ENCODE data around the gene ABHD16A.
A peak's percentile ranks its signal among the peaks of the same experiment; 100 is the strongest.

Gene ABHD16A

DNA sequence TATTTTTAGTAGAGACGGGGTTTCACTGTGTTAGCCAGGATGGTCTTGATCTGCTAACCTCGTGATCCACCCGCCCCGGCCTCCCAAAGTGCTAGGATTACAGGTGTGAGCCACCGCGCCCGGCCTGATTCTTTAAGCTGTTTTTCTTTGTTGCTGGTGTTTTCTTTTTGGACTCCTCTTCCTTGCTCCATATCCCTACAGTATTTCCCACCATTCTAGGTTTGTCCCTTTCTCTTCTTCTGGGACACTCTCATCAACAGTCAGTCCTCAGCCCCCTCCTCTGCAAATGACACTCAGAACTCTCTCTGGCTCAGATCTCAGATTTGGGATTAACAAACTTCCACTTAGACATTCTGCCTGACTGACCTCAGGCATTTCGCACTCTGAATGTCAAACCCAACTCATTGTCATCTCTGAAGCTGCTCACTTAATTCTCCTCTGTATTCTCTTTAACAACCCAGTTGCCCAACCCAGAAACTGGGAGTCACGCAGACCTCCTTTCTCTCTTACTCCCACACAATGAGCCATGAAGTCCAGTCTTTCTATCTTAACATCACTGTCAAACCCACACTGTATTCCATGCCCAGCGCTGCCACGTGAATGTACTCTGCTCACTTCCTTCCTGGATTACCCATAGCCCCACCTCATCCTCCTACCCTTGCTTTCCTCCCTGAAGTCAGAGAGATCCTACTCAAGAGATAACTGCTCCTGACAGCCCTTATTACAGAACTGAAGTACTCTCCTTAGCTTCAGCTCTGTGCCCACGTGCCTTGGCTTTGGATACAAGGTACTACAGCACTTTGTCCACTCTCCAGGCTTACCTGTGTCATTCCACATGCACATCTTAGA, 22.6 kb upstream of the ABHD16A start:
- peak overlapping the region; percentile 31 for H3K27ac Mint-ChIP-seq
- H3K9me3 Mint-ChIP-seq = no peaks in the 10 kb centered on the region
- H3K36me3 Mint-ChIP-seq (ENCODE audit: low read depth) = peaks cover 24% of the 10 kb centered on the region
- peaks cover 52% of the 10 kb centered on the region for H3K4me1 Mint-ChIP-seq (ENCODE audit: low read depth)
- DNase-seq = no peak
- no peaks in the 10 kb centered on the region for H3K27me3 Mint-ChIP-seq
- H3K4me3 Mint-ChIP-seq = no peak overlapping the region

DNA sequence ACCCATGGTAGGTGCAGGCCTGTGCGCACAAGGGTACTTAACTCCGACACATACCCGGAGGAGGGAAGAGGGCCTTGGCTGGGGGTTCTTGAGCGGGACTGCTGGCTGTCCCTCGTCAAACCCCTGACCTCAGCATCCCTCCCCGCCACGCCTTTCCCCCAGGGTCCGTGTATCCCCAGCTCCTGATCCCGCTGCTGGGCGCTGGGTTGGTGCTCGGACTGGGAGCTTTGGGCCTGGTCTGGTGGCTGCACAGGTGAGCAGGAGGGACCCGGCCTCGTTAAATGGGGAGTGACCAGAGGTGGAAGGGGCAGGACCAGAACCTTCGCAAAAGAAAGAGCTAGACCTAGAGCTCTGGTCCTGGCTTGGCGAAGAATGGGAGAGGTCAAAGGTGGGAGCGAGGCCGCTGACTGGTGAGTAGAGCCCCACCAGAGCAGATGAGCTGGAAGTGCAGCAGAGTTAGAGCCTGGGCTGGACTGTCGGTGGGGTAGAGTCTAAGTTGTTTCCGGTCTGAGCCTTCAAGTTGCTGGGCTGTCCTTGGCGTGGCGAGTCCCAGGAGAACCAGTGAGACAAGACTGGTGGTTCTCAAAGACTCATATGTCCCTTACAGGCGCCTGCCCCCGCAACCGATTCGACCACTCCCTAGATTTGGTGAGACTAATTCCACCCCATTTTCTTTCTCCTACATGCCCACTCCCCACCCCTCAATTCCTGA, 21.0 kb upstream of the ABHD16A start:
- Mint-ChIP-seq H3K4me3 (no peak overlapping the region), H3K36me3 (ENCODE audit: low read depth) (peaks cover 11% of the 10 kb centered on the region), H3K4me1 (ENCODE audit: low read depth) (peaks cover 39% of the 10 kb centered on the region), H3K27me3 (no peaks in the 10 kb centered on the region), H3K27ac (no peak overlapping the region), H3K9me3 (no peaks in the 10 kb centered on the region)
- no peak for DNase-seq

DNA sequence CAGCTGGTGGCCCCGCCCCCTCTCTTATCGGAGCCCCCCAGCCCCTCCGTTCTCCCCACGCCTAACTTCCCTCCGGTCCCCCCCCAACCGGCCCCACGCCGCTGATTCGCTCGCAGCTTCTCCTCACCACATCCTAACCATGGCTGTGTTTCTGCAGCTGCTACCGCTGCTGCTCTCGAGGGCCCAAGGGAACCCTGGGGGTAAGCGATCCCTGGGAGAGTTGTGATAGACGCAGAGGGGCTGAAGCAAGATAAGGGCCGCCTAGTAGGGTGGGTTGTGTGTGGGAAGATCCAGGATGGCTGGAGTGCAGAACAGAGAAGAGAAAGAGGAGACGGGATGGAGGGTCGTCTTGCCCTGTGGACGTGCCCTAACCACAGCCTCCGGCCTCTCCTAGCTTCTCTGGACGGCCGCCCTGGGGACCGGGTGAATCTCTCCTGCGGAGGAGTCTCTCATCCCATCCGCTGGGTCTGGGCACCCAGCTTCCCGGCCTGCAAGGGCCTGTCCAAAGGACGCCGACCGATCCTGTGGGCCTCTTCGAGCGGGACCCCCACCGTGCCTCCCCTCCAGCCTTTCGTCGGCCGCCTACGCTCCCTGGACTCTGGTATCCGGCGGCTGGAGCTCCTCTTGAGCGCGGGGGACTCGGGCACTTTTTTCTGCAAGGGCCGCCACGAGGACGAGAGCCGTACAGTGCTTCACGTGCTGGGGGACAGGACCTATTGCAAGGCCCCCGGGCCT, 20.3 kb upstream of the ABHD16A start, which contains the start of gene MPIG6B:
Gene MPIG6B, plus strand, starts transcription at position 129 of the 735 bp plus-strand sequence. Its CDS starts 11 bp downstream, at position 140.
- Mint-ChIP-seq H3K9me3 (no peaks in the 10 kb centered on the region), H3K27ac (no peak within 1 kb of the TSS), H3K4me1 (ENCODE audit: low read depth) (peaks cover 31% of the 10 kb centered on the region), H3K4me3 (peak within 1 kb of the TSS; percentile 30), H3K36me3 (ENCODE audit: low read depth) (peaks cover 6% of the 10 kb centered on the region), H3K27me3 (no peaks in the 10 kb centered on the region)
- DNase-seq = no peak

DNA sequence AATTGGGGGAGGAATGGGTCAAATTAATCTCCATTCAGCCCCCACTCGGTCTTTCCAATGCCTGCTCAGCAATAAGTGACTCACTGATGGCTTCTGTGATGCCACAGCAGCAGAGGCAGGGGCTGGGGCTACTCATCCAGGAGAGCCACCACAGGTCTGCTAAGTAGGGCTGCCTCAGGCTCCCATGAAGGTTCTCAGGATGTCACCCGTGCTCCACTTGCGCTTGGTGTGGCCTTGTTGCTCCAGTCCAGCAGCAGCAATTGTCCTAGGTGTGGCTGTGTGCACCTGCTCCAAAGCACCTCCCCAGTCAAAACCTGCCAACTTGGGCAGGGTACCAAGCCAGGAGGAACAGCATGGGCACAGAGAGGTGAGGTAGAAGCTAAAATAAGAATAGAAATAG, 19.0 kb upstream of the ABHD16A start:
- Mint-ChIP-seq H3K4me1 (ENCODE audit: low read depth) (peaks cover 21% of the 10 kb centered on the region), H3K27me3 (no peaks in the 10 kb centered on the region), H3K9me3 (no peaks in the 10 kb centered on the region), H3K4me3 (no peak overlapping the region), H3K27ac (no peak overlapping the region), H3K36me3 (ENCODE audit: low read depth) (no peaks in the 10 kb centered on the region)
- no peak for DNase-seq

DNA sequence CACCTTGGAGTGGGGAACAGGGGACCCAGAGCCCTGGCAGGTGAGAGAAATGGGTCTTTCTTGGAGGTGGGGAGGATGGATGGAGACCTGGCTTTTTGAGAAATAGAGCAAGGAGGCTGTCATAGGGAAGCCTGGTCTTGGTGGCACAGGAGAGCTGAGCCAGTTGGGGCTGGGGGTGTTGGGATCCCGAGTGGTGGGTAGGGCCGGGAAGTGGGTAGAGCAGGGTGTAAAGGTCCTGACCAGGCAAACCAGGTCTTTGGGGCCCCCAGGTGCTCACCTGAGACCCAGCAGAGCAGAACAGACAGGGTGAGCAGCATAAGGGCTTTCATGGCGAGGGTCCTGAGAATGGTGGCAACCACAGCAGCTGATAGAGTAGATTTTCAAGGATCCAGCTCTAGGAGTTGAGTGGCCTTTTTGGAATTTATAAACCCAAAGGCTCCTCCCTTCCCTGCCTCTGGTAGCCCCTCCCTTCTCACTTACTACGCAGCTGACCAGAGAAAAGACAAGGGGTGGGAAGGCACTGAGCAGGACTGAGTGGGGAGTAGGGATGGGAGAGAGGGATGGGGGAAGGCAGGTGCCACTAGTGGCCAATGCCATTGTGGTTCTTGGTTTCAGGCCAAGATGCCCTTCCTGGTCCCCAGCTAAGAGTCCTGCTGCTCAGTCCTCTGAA, 18.4 kb upstream of the ABHD16A start, which contains the start of gene LY6G6C:
Gene LY6G6C, minus strand, starts transcription at position 396 of the 670 bp plus-strand sequence. Its CDS starts 67 bp downstream, at position 329.
- Mint-ChIP-seq H3K9me3 (no peaks in the 10 kb centered on the region), H3K4me3 (no peak within 1 kb of the TSS), H3K27me3 (no peaks in the 10 kb centered on the region), H3K36me3 (ENCODE audit: low read depth) (no peaks in the 10 kb centered on the region), H3K27ac (no peak within 1 kb of the TSS), H3K4me1 (ENCODE audit: low read depth) (peaks cover 14% of the 10 kb centered on the region)
- DNase-seq = no peak

DNA sequence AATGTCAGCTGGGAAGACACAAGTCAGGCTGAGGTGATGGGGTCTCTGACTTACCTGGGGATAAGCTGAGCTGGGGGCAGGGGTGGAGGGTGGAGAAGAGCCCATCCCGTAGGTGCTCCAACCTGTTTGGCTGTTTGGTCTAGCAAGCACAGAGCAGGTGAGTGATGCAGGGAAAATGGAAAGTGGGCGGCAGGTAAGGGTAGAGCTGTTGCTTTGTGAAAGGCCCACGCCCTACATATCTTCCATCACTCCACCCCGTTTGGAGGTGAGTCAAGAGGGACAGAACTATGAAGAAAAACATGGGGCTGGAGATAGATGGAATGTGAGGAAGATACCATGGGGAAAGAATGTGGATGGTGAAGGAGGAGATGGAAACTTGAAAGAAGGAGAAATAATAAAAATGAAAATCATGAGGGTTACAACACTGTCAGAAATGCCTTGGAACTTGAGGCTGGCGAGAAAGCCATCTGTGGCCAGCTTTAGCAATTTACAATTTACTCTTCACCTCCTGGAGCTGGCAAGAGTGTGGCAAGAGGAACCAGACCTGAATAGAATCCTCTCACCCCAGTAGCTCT, 17.2 kb upstream of the ABHD16A start:
- Mint-ChIP-seq H3K27me3 (no peaks in the 10 kb centered on the region), H3K27ac (no peak overlapping the region), H3K9me3 (no peaks in the 10 kb centered on the region), H3K4me1 (ENCODE audit: low read depth) (peaks cover 4% of the 10 kb centered on the region), H3K36me3 (ENCODE audit: low read depth) (no peaks in the 10 kb centered on the region), H3K4me3 (no peak overlapping the region)
- no peak for DNase-seq

DNA sequence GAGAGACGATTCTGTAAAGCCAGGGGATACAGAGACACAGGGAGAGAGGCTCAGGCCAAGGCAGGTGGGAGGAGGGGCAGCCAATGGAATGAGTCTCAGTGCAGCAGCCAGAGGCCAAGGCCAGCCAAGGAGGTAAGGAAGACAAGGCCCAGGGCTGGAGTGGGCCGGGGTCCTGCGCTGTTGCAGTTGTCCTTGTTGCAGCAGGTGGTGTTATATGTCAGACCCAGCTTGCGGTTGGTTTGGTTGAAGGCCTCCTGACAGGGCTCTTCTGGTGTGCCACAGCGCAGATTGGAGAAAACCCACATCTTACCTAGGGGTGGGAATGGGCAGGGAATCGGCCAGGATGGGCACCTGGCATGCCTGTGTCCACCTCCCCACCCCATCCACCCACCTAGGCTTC, 15.9 kb upstream of the ABHD16A start:
- H3K36me3 Mint-ChIP-seq (ENCODE audit: low read depth) = no peaks in the 10 kb centered on the region
- no peak for DNase-seq
- peaks cover 5% of the 10 kb centered on the region for H3K4me1 Mint-ChIP-seq (ENCODE audit: low read depth)
- no peak overlapping the region for H3K27ac Mint-ChIP-seq
- H3K27me3 Mint-ChIP-seq = no peaks in the 10 kb centered on the region
- no peaks in the 10 kb centered on the region for H3K9me3 Mint-ChIP-seq
- H3K4me3 Mint-ChIP-seq = no peak overlapping the region

DNA sequence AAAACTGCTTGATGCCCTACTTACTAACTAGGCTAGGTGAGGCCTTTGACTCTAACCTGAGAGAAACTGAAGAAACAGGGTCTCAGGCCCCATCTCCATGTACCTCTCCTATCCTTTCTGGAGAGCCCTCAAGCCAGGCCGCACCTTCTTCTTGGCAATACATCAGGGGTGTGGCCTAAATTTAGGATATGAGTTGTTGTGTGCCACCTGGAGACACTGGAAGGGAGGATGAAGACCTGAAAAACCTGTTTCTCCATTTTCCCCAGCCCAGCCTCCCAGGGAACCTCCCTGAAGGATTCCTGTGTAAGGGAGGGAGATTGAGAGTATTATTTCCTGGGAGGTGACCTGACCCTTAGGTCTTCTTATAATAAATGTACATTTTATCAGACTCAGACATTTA, 15.1 kb upstream of the ABHD16A start:
- DNase-seq = no peak
- no peak overlapping the region for H3K27ac Mint-ChIP-seq
- no peaks in the 10 kb centered on the region for H3K36me3 Mint-ChIP-seq (ENCODE audit: low read depth)
- H3K27me3 Mint-ChIP-seq = no peaks in the 10 kb centered on the region
- peaks cover 5% of the 10 kb centered on the region for H3K4me1 Mint-ChIP-seq (ENCODE audit: low read depth)
- H3K9me3 Mint-ChIP-seq = no peaks in the 10 kb centered on the region
- H3K4me3 Mint-ChIP-seq = no peak overlapping the region

DNA sequence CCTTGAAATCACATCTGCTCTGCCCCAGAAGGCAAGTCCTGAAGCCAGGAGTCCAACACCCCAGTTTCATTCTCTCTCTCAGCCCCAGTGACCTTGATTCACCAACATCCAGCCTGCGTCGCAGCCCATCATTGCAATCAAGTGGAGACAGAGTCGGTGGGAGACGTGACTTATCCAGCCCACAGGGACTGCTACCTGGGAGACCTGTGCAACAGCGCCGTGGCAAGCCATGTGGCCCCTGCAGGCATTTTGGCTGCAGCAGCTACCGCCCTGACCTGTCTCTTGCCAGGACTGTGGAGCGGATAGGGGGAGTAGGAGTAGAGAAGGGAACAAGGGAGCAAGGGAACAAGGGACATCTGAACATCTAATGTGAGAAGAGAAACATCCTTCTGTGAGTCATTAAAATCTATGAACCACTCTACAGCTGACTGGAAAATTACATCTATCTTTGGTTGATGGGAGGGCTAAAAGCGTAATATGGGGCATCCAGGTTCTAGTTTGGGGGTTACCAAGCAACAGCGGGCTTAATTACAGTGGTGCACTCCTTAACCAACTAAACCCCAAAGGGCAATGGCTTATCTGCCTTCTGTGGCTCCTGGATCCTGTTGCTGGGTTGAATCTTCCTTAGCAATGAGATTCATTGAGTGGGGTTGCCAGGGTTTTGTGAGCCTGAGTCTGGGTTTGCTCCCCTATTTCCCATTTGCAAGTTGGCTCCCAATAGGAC, 14.5 kb upstream of the ABHD16A start:
- Mint-ChIP-seq H3K27ac (no peak overlapping the region), H3K9me3 (no peaks in the 10 kb centered on the region), H3K4me3 (no peak overlapping the region), H3K4me1 (ENCODE audit: low read depth) (peaks cover 4% of the 10 kb centered on the region), H3K27me3 (no peaks in the 10 kb centered on the region), H3K36me3 (ENCODE audit: low read depth) (no peaks in the 10 kb centered on the region)
- DNase-seq = no peak

DNA sequence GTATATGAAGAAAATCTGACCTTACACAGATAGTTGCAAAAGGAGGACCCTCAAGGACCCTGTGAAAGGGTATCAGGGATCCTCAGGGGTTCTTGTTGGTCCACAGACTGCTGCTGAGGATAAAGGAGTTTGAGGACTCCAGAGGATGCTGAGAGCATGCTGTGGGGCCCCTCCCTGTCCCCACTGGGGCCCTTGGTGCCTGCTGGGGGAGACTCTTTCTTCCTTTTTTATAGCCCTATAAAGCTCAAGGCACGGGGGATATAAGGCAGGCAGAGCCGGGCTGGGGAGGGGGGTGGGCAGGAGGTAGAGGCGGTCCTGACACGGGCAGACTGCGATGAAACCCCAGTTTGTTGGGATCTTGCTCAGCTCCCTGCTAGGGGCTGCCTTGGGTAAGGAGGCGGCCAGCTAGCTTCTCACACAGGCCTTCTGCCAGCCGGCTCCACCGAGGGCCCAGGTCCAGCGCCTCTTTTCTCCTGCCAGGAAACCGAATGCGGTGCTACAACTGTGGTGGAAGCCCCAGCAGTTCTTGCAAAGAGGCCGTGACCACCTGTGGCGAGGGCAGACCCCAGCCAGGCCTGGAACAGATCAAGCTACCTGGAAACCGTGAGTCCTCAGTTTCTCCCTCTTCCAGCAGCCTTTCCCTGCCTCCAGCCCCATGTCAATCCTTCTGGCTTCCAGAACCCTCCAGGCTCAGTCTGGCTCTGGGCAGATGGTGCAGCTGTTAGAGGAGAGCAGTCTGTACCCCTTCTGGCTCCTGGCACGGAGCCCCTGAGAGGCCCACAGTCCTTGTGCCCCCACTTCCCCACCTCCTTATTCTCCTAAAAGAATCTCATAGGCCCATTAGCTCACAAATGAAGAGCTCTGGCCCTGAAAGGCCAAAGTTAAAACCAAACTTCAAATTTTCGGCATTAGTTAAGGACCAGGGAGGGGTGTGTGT, 12.2 kb upstream of the ABHD16A start, which contains the start of gene LY6G6D:
Gene LY6G6D, plus strand, starts transcription at position 327 of the 937 bp plus-strand sequence. Its CDS starts 8 bp downstream, at position 335.
- Mint-ChIP-seq H3K9me3 (no peaks in the 10 kb centered on the region), H3K36me3 (ENCODE audit: low read depth) (no peaks in the 10 kb centered on the region), H3K27ac (no peak within 1 kb of the TSS), H3K4me1 (ENCODE audit: low read depth) (peaks cover 11% of the 10 kb centered on the region), H3K27me3 (no peaks in the 10 kb centered on the region), H3K4me3 (no peak within 1 kb of the TSS)
- DNase-seq = no peak

DNA sequence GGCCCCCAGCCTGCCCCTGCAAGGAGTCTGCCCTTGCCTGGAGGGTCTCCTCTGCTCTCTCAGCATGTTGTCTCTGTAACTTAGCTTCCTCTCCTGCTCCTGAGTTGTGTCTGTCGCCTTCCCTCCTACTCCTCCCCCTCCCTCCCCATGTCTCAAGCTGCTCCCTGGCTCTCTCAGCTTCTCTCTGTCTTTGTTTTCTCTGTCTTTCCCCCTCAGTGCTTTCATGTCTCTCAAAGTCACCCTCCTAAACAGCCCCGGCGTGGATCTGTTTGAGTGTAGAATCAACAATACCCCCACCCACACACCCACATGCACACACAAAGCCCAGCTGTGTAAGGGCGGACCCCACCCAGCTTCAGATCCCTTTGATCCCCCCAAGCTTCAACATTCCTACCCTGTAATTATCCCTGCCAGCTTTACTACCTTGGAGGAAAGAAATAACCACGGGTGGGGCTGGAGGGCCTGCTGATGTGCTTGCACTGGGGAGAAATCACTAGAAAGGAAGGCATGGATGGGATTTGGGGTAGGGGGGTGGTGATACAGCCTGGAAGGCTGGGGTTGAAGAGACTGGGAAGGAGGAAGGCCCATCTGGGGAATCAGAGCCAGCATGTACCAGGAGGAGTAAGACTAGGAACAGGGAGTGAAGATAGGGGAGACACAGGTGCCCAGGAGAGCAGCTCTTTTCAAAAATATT, 11.0 kb upstream of the ABHD16A start:
- H3K36me3 Mint-ChIP-seq (ENCODE audit: low read depth) = no peaks in the 10 kb centered on the region
- no peak for DNase-seq
- no peaks in the 10 kb centered on the region for H3K9me3 Mint-ChIP-seq
- H3K27me3 Mint-ChIP-seq = no peaks in the 10 kb centered on the region
- peaks cover 11% of the 10 kb centered on the region for H3K4me1 Mint-ChIP-seq (ENCODE audit: low read depth)
- H3K4me3 Mint-ChIP-seq = no peak overlapping the region
- no peak overlapping the region for H3K27ac Mint-ChIP-seq

DNA sequence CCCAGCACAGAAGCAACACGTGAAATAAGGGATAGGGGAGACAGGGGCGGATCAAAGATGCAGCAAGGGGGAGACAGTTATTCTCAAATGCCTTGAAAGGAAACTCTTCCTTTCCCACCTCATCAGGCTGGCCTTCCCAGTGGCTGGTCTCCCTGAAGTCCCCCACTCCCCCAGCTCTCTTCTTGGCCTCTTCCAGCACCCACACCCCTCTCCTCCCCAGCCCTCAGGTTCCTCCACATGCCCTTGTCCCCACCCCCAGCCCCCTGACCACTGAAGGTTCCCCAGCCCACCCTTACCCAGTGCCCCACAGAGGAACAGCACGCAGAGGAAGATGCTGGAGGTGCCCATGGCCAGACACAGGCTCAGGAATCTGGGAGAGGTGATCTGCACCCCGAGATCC, 10.3 kb upstream of the ABHD16A start:
- Mint-ChIP-seq H3K4me1 (ENCODE audit: low read depth) (peaks cover 11% of the 10 kb centered on the region), H3K27me3 (no peaks in the 10 kb centered on the region), H3K36me3 (ENCODE audit: low read depth) (no peaks in the 10 kb centered on the region), H3K9me3 (no peaks in the 10 kb centered on the region), H3K4me3 (no peak overlapping the region), H3K27ac (no peak overlapping the region)
- DNase-seq = no peak
